T47D (cell line): Measurements from ENCODE around the gene PAK4.
"Not testable (repeated sequence)": the region's sequence is repeated elsewhere in the genome, so short reads cannot be mapped to it uniquely, and the experiment has no call there.

Experiments used
- DNase-seq, 2 experiments: peaks; one replicate each; pipeline versions ENCODE4 v3.0.0 to v3.0.0-alpha.2; 2011 to 2012; ENCODE audit warnings: low read depth in 1 of 2, low spot score in 1 of 2
- JUND ChIP-seq: IDR thresholded peaks from 2 replicates; pipeline ENCODE4 v1.6.1; 2012; ENCODE audit warnings: low read depth
- in situ Hi-C: cut with HindIII; loops from 2 replicates; pipeline ENCODE4 v1.10.0; 2016; ENCODE audit warnings: low sequenced_read_pairs, low pct_unique_long_range_greater_than_20kb

Gene PAK4

DNA sequence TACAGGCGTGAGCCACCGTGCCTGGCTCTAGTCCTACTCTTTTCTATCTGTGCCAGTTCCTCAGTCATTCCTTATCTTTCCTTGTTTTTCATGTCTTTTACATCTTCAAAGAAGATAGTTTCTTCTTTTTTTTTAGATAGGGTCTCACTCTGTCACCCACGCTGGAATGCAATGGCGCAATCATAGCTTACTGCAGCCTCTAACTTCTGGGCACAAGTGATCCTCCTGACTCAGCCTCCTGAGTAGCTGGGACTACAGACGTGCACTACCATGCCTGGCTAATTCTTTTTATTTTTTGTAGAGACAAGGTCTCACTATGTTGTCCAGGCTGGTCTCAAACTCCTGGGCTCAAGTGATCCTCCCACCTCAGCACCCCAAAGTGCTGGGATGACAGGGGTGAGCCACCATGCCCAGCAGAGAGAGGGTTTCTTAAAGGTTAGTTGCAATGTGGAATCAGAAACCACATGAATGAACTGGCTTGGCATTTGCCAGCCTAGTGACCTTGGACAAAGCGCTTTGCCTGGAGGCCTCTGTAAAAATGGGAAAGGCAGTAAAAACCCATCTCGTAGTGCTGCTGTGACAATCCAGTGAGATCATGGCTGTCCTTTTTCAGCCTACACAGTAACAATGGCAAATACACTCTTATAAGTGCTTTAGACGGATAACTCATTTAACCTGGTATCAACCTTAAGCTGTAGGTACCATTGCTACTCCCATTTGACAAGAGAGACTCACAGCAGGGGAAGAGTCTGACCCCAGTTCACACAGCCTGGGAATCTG is 37.5 kb upstream of the PAK4 start:
- in situ Hi-C loops: no loop called here
- DNase-seq: no peak
- no peak for TF ChIP-seq JUND

- DNase-seq, in situ Hi-C loops: not testable (repeated sequence)
These were observed 35.6 kb upstream of the PAK4 start for GRCh38 chr19:39090016-39090415.

DNA sequence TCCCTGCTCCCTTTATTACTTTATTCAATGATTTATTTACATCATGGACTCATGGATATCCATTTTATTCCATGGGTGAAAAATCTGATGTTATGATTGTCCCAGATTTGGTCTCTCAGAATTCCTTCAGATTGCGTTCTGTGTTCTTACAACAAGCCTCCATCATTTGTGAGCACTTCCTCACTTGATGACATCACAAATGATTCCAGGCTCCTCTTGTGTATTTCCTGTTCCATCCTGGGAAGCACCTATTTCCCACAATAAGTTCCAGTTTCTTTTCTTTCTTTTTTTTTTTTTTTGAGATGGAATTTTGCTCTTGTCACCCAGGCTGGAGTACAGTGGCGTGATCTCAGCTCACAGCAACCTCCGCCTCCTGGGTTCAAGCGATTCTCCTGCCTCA is 34.7 kb upstream of the PAK4 start:
- no peak for TF ChIP-seq JUND
- in situ Hi-C loops: no loop called here
- DNase-seq: no peak

DNA sequence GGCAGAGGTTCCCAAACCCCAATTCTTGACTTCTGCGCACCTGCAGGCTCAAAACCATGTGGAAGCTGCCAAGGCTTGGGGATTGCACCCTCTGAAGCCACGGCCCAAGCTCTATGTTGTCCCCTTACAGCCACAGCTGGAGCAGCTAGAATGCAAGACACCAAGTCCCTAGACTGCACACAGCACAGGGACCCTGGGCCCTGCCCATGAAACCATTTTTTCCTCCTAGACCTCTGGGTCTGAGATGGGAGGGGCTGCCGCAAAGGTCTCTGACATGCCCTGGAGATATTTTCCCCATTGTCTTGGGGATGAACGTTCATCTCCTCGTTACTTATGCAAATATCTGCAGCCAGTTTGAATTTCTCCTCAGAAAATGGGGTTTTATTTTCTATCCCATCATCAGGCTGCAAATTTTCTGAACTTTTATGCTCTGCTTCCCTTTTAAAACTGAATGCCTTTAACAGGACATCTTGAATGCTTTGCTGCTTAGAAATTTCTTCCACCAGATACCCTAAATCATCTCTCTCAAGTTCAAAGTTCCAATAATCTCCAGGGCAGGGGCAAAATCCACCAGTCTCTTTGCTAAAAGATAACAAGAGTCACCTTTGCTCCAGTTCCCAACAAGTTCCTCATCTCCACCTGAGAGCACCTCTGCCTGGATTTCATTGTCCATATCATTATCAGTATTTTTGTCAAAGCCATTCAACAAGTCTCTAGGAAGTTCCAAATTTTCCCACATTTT is 29.6 kb upstream of the PAK4 start:
- DNase-seq, in situ Hi-C loops: not testable (repeated sequence)

DNA sequence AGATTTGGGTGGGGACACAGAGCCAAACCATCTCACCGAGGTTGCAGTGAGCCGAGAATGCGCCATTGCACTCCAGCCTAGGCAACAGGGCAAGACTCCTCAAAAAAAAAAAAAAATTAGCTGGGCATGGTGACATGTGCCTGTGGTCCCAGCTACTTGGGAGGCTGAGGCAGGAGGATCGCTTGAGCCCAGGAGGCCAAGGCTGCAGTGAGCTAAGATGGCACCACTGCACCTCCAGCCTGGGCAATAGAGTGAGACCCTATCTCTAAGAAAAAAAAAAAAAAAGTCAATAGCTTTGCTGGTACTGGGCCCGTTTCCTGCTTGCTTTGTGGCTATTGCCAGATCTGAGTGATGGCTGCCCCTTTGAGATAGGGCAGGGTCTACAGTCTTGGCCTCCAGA is 28.3 kb upstream of the PAK4 start:
- in situ Hi-C loops: no loop called here
- no peak for TF ChIP-seq JUND
- no peak for DNase-seq

DNA sequence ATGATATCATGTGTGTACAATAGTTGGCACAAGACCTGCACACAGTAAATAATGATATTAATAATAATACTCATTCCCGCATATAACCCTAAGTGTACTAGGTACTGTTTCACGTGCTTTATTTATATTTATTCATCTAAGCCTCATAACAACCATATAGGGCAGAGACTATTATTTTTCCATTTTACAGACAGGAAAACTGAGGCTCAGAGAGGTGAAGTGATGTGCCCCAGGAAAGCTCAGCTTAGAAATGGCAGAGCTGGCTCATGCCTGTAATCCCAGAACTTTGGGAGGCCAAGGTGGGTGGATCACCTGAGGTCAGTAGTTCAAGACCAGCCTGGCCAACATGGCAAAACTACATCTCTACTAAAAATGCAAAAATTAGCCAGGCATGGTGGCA is 27.9 kb upstream of the PAK4 start:
- no peak for TF ChIP-seq JUND
- no peak for DNase-seq
- in situ Hi-C loops: no loop called here

- DNase-seq: no peak
- in situ Hi-C loops: no loop called here
- TF ChIP-seq JUND: no peak
These were observed 27.0 kb upstream of the PAK4 start for GRCh38 chr19:39098365-39099269.

- in situ Hi-C loops: no loop called here
- DNase-seq: no peak
These were observed 26.2 kb upstream of the PAK4 start for GRCh38 chr19:39099341-39099740.

DNA sequence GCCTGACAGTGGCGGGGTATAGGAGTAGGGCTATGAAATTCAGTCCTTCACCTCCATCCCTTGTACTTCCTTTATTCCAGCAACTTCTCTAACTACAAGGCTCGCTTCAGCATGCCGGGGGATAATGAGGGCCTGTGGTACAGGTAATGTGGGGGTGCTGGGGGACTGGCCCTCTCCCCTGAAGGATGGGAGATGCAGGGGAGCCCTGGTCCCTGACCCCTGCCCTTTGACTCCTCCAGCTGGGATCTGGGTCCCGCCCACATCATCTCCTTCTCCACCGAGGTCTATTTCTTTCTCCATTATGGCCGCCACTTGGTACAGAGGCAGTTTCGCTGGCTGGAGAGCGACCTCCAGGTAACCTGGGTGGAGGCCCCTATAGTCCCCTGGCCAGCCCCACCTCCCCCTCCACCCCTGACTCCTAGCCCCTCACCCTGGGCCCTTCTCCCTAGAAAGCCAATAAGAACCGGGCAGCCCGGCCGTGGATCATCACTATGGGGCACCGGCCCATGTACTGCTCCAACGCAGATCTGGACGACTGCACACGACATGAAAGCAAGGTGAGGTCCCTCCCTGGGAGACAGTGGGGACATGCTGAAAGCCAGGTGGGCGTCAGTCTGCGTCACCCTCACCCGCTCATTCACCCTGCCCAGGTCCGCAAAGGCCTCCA is 25.0 kb upstream of the PAK4 start:
- no peak for DNase-seq
- in situ Hi-C loops: no loop called here
- no peak for TF ChIP-seq JUND

More at GRCh38 chr19:39099341-39099740, 26.2 kb upstream of the PAK4 start:
- TF ChIP-seq JUND: no peak

DNA sequence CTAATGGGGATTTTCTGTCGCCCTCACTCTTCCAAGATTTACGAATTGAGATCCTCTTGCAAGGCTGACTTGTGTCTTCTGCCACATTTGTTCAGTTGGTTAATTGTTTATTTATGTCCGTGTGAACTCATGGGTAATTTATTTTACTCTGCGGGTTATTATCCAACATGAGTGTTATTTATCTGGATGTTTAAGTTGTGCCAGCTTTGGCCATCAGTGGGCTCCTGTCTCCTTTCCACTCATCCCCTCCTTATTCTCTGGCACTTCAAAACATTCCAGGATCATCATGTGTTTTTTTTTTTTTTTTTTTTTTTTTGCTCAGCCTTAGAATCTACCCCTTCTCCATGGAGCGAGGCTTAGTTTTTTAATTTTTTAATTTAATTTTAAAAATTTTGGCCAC is 22.4 kb upstream of the PAK4 start:
- DNase-seq: no peak
- in situ Hi-C loops: no loop called here
- no peak for TF ChIP-seq JUND

DNA sequence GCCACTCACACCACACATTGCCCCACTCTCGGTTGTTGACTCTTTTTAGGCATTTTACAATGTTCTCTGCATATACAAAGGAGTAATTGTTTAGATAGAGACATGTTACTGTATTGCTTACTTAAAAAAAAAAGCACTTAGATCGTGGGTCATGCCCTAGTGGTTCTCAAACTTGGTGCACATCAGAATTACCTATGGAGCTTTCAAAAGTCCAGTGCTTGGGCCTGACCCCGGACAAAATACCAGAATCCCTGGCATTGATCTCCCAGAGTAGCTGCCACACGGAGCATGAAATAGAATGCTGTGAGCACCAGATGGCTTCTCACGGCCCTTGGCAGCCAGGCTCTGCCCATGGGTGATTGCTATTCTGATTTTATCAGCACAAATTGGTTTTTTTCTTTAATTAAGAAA is 21.4 kb upstream of the PAK4 start:
- DNase-seq: no peak
- in situ Hi-C loops: no loop called here
- TF ChIP-seq JUND: no peak

- in situ Hi-C loops: no loop called here
- no peak for DNase-seq
- no peak for TF ChIP-seq JUND
These were observed 19.4 kb upstream of the PAK4 start for GRCh38 chr19:39106194-39106593.
